Activated gamma-delta T cell treated with anti-CD3 and anti-CD28 coated beads, Interleukin-2, amount 50 U/mL, for 16 hours (primary cell): ENCODE results near the gene LRFN2.

Experiments
- DNase-seq: peaks from one replicate; pipeline ENCODE4 v3.0.0-alpha.2; 2020; ENCODE audit warnings: low read depth

The LRFN2 gene

GRCh38 chr6:40349123-40349900 is 237.9 kb downstream of the LRFN2 start:
- no peak for DNase-seq

GRCh38 chr6:40348591-40348990 is 238.6 kb downstream of the LRFN2 start:
- no peak for DNase-seq

GRCh38 chr6:40347571-40348011 is 239.6 kb downstream of the LRFN2 start:
- DNase-seq, result no peak

- DNase-seq, result no peak
Measured at GRCh38 chr6:40346246-40346645, 240.9 kb downstream of the LRFN2 start.

- no peak for DNase-seq
Measured at GRCh38 chr6:40344566-40345167, 242.5 kb downstream of the LRFN2 start.

- DNase-seq, result no peak
Measured at GRCh38 chr6:40343877-40344565, 243.1 kb downstream of the LRFN2 start.

GRCh38 chr6:40343318-40343876 is 243.8 kb downstream of the LRFN2 start:
- DNase-seq, result no peak

- DNase-seq, result no peak
Measured at GRCh38 chr6:40342723-40343122, 244.4 kb downstream of the LRFN2 start.

GRCh38 chr6:40341726-40342125 is 245.4 kb downstream of the LRFN2 start:
- DNase-seq, result no peak
